Lung (tissue), 16 donors: ENCODE results near the gene SH3GL1. TPM values are rescaled to one million over a fixed set of nuclear protein-coding genes. Genes with fewer than 3 reads are reported as not detected.
A peak's percentile ranks its signal among the peaks of the same experiment; 100 is the strongest.

Experiments
- ATAC-seq: fragments of 200-7000 bp; cut with Tn5 transposase; one replicate; pipeline ENCODE4 v1.9.1; 2020; ENCODE audit warnings: moderate number of reproducible peaks; ENCODE audit not compliant: insufficient read depth, low FRiP score
- DNase-seq, 3 donors: peaks; one replicate each; pipeline ENCODE4 v3.0.0-alpha.2; 2013 to 2017
- H3K27ac ChIP-seq, 2 donors: one replicate each; pipeline ENCODE4 v1.5.1; 2013; ENCODE audit warnings: mild to moderate bottlenecking in 2 of 2, moderate library complexity in 2 of 2, control low read depth in 1 of 2, inconsistent platforms in 1 of 2, low read depth in 1 of 2, low read length in 1 of 2
- H3K27me3 ChIP-seq, 3 donors: one replicate each; pipeline ENCODE4 v1.5.1; 2013; ENCODE audit warnings: low read length in 2 of 3; ENCODE audit not compliant: control insufficient read depth in 3 of 3, insufficient read depth in 3 of 3
- H3K36me3 ChIP-seq, 4 donors: one replicate each; pipeline ENCODE4 v1.5.1; 2013; ENCODE audit warnings: low read length in 4 of 4, mild to moderate bottlenecking in 1 of 4, moderate library complexity in 1 of 4; ENCODE audit not compliant: control insufficient read depth in 4 of 4, insufficient read depth in 4 of 4
- H3K4me1 ChIP-seq, 5 donors: one replicate each; pipeline ENCODE4 v1.5.1; 2013; ENCODE audit warnings: low read length in 5 of 5, mild to moderate bottlenecking in 2 of 5, moderate library complexity in 1 of 5; ENCODE audit not compliant: control insufficient read depth in 5 of 5, insufficient read depth in 5 of 5
- H3K4me3 ChIP-seq: one replicate; pipeline ENCODE4 v1.5.1; 2013; ENCODE audit warnings: mild to moderate bottlenecking, control low read depth, moderate library complexity
- H3K9ac ChIP-seq, 2 donors: one replicate each; pipeline ENCODE4 v1.5.1; 2013; ENCODE audit warnings: low read length in 2 of 2, control low read depth in 1 of 2; ENCODE audit not compliant: insufficient read depth in 1 of 2
- H3K9me3 ChIP-seq, 4 donors: one replicate each; pipeline ENCODE4 v1.5.1; 2013; ENCODE audit warnings: low read length in 3 of 4, mild to moderate bottlenecking in 1 of 4, moderate library complexity in 1 of 4; ENCODE audit not compliant: control insufficient read depth in 4 of 4, insufficient read depth in 3 of 4
- CTCF ChIP-seq: IDR thresholded peaks from 2 replicates; pipeline ENCODE4 v1.5.1; 2012; ENCODE audit warnings: mild to moderate bottlenecking; ENCODE audit errors: control extremely low read depth, extremely low read depth
- WGBS, 2 donors: extraction: QIAGEN DNeasy Blood & Tissue Kit; methylation state at CpG; one replicate each; pipeline ENCODE4 v1.1.7; 2013; 5-methylcytosine and 5-hydroxymethylcytosine counted together
- long read RNA-seq, 5 donors: transcript quantifications; one replicate each; lab custom pipeline, GENCODE V29; 2026
- polyA plus RNA-seq, 2 donors: library from polyadenylated mRNA; stranded (reverse); fragments of 200-250 nt; gene quantifications; one replicate each; pipeline ENCODE4 v1.2.1, GENCODE V29; 2013
- total RNA-seq, 2 donors: library from RNA; depleted of rRNA in 1 of 2; stranded (reverse); fragments of >200 nt in 1 of 2; gene quantifications; one replicate each; pipeline ENCODE4 v1.2.1, GENCODE V29; 2014 to 2021
- donor health status: control.
- donor health status: control.
- donor health status: Bipolar disorder and iron deficiency.
- donor health status: healthy.
- donor health status: DM: yes; HTN: yes; CAD: no.

The SH3GL1 gene, protein sequence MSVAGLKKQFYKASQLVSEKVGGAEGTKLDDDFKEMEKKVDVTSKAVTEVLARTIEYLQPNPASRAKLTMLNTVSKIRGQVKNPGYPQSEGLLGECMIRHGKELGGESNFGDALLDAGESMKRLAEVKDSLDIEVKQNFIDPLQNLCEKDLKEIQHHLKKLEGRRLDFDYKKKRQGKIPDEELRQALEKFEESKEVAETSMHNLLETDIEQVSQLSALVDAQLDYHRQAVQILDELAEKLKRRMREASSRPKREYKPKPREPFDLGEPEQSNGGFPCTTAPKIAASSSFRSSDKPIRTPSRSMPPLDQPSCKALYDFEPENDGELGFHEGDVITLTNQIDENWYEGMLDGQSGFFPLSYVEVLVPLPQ
- total RNA-seq, result 10 to 100 TPM; 30.6 to 68.6 TPM
- 10 to 100 TPM; 53.1 to 65.4 TPM for polyA plus RNA-seq
- long read RNA-seq, donor 1, transcript SH3GL1-201 (10 exons, 2,516 nt), result major isoform, 42 of 52 reads
- long read RNA-seq, donor 1, partial matches to known transcripts, result 10 of 52 reads
- long read RNA-seq, donor 1, other reads (novel, unspliced or antisense), result 0 of 52 reads
- long read RNA-seq, donor 2, transcript SH3GL1-201 (10 exons, 2,516 nt), result major isoform, 6 of 6 reads
- long read RNA-seq, donor 2, partial matches to known transcripts, result 0 of 6 reads
- long read RNA-seq, donor 2, other reads (novel, unspliced or antisense), result 0 of 6 reads
- long read RNA-seq, donor 3, transcript SH3GL1-201 (10 exons, 2,516 nt), result major isoform, 14 of 14 reads
- long read RNA-seq, donor 3, partial matches to known transcripts, result 0 of 14 reads
- long read RNA-seq, donor 3, other reads (novel, unspliced or antisense), result 0 of 14 reads
- long read RNA-seq, donor 4, transcript SH3GL1-201 (10 exons, 2,516 nt), result major isoform, 13 of 13 reads
- long read RNA-seq, donor 4, partial matches to known transcripts, result 0 of 13 reads
- long read RNA-seq, donor 4, other reads (novel, unspliced or antisense), result 0 of 13 reads
- long read RNA-seq, donor 5, transcript SH3GL1-201 (10 exons, 2,516 nt), result major isoform, 39 of 39 reads
- long read RNA-seq, donor 5, partial matches to known transcripts, result 0 of 39 reads
- long read RNA-seq, donor 5, other reads (novel, unspliced or antisense), result 0 of 39 reads

GRCh38 chr19:4400135-4400936, at the start of gene SH3GL1:
Gene SH3GL1 (minus strand): TSS chr19:4400547. CDS start chr19:4400368, 179 bp downstream.
- ATAC-seq (peak; percentile 77), DNase-seq (peak; percentile 95 to 96 (median 95))
- TF ChIP-seq CTCF, result peak; percentile 99
- Histone ChIP-seq H3K9me3 (no peaks in the 10 kb centered on the region), H3K4me1 (peaks cover 3 to 45% (median 15%) of the 10 kb centered on the region in 5 donors), H3K9ac (peak within 1 kb of the TSS; percentile 77 to 96), H3K27me3 (no peaks in the 10 kb centered on the region), H3K4me3 (peak within 1 kb of the TSS; percentile 84), H3K27ac (peak within 1 kb of the TSS; percentile 96 to 97), H3K36me3 (peaks cover 0 to 12% (median 6%) of the 10 kb centered on the region in 4 donors)
- WGBS, 2 donors, result 0 to 1% methylated on average over 52 to 90 of the region's 90 CpGs

GRCh38 chr19:4449639-4450028, 49.3 kb upstream of the SH3GL1 start:
- Histone ChIP-seq H3K36me3 (peaks cover 24 to 86% (median 32%) of the 10 kb centered on the region in 4 donors), H3K27ac (no peak overlapping the region), H3K27me3 (no peaks in the 10 kb centered on the region), H3K4me1 (peaks cover 0 to 5% (median 0%) of the 10 kb centered on the region in 5 donors), H3K9ac (no peak overlapping the region), H3K9me3 (no peaks in the 10 kb centered on the region), H3K4me3 (no peak overlapping the region)
- TF ChIP-seq CTCF, result no peak
- 93% methylated on average over 9 of the region's 9 CpGs for WGBS, 2 donors
- ATAC-seq, result no peak
- no peak for DNase-seq

DNA sequence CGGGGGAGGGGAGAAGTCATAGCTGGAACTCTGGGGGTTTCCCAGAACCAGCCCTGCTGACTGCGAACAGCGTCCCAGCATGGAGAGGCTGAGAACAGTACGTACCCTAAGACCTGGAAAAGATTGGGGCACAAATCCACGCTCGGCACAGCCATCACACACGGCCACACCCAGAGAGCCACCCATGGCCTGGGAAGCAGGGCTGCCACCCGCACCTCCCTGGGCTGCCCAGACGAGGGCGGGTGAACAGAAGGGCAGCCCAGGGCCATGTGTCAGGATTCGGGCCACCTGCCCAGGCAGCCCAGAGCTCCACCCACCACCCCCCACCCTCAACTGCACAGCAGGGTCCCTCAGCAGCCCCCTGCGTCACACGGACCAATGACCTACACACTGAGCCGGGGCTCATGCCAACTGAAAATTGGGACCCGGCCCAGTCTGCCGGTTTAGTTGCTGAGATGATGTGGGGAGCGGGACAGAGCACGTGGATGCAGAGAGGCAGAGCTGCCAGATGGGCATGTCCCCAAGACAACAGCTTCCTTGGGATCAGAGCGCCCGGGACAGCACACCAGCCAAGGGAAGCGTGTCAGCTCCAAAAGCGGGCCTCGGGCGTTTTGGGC, 48.8 kb upstream of the SH3GL1 start:
- H3K4me1 ChIP-seq, result peaks cover 0 to 5% (median 0%) of the 10 kb centered on the region in 5 donors
- TF ChIP-seq CTCF, result no peak
- 87 to 92% methylated on average over 23 to 24 of the region's 24 CpGs for WGBS, 2 donors
- no peak overlapping the region for H3K27ac ChIP-seq
- no peak for ATAC-seq
- no peak overlapping the region for H3K9ac ChIP-seq
- peaks cover 24 to 86% (median 35%) of the 10 kb centered on the region in 4 donors for H3K36me3 ChIP-seq
- DNase-seq, result peak; percentile 50 to 72 (median 68)
- no peaks in the 10 kb centered on the region for H3K27me3 ChIP-seq
- H3K9me3 ChIP-seq, result no peaks in the 10 kb centered on the region
- H3K4me3 ChIP-seq, result no peak overlapping the region
